GM21717 (cell line): ENCODE data around the gene CDCA3.
"Not testable (repeated sequence)": the region's sequence is repeated elsewhere in the genome, so short reads cannot be mapped to it uniquely, and the experiment has no call there.

Source experiments
- ATAC-seq: cut with Tn5 transposase; IDR thresholded peaks from one replicate; pipeline ENCODE4 v1.9.1; 2021; ENCODE audit warnings: mild to moderate bottlenecking, moderate library complexity; ENCODE audit not compliant: unreplicated experiment

Gene CDCA3

GRCh38 chr12:6851153-6851920 is at the start of gene CDCA3:
TSS of gene CDCA3 (minus strand) at chr12:6851286. CDS start at chr12:6850952, 334 bp downstream.
- ATAC-seq, result peak; percentile 49

- ATAC-seq, result no peak
Observed at GRCh38 chr12:6899837-6900519, 48.9 kb upstream of the CDCA3 start.

- no peak for ATAC-seq
Observed at GRCh38 chr12:6899427-6899826, 48.3 kb upstream of the CDCA3 start.

- no peak for ATAC-seq
Observed at GRCh38 chr12:6896846-6897435, 45.9 kb upstream of the CDCA3 start.

- ATAC-seq, result no peak
Observed at GRCh38 chr12:6894321-6894720, 43.2 kb upstream of the CDCA3 start.

GRCh38 chr12:6892683-6893082 is 41.6 kb upstream of the CDCA3 start:
- ATAC-seq, result not testable (repeated sequence)

GRCh38 chr12:6891646-6892001 is 40.5 kb upstream of the CDCA3 start:
- ATAC-seq, result peak; percentile 14

- peak; percentile 86 for ATAC-seq
Observed at GRCh38 chr12:6890789-6891645, 39.9 kb upstream of the CDCA3 start.

- ATAC-seq, result not testable (repeated sequence)
Observed at GRCh38 chr12:6889775-6890573, 38.9 kb upstream of the CDCA3 start.

- not testable (repeated sequence) for ATAC-seq
Observed at GRCh38 chr12:6888794-6889193, 37.7 kb upstream of the CDCA3 start.

- no peak for ATAC-seq
Observed at GRCh38 chr12:6888360-6888759, 37.3 kb upstream of the CDCA3 start.

GRCh38 chr12:6887460-6887859 is 36.4 kb upstream of the CDCA3 start:
- no peak for ATAC-seq

- ATAC-seq, result not testable (repeated sequence)
Observed at GRCh38 chr12:6886206-6886999, 35.3 kb upstream of the CDCA3 start.

GRCh38 chr12:6884539-6884938 is 33.5 kb upstream of the CDCA3 start:
- no peak for ATAC-seq

- ATAC-seq, result no peak
Observed at GRCh38 chr12:6883683-6884082, 32.6 kb upstream of the CDCA3 start.

GRCh38 chr12:6883252-6883651 is 32.2 kb upstream of the CDCA3 start:
- no peak for ATAC-seq

- not testable (repeated sequence) for ATAC-seq
Observed at GRCh38 chr12:6879824-6880223, 28.7 kb upstream of the CDCA3 start.

- not testable (repeated sequence) for ATAC-seq
Observed at GRCh38 chr12:6874015-6874368, 22.9 kb upstream of the CDCA3 start.
